Measurements from ENCODE around the gene SLC35B3.

- TF ChIP-seq CTCF (IDR thresholded peaks at IDR 0.05; ENCODE audit: low read length), result no peak
- no peak for TF ChIP-seq EZH2 (IDR thresholded peaks at IDR 0.05; ENCODE audit: borderline replicate concordance, low read length)
These were observed 43.1 kb upstream of the SLC35B3 start for GRCh38 chr6:8478418-8478817.

Measured in OCI-LY1 (cell line).